IMR-90 (cell line): Measurements from ENCODE around the gene SLC25A31. TPM values are rescaled to one million over a fixed set of nuclear protein-coding genes. Genes with fewer than 3 reads are reported as not detected.
A peak's percentile ranks its signal among the peaks of the same experiment; 100 is the strongest.

Experiments used
- ATAC-seq: fragments of 200-7000 bp; cut with Tn5 transposase; 2 replicates; pipeline ENCODE4 v1.9.1; 2020; ENCODE audit warnings: low read depth, mild to moderate bottlenecking, moderate library complexity
- BruUV-seq: library from RNA; stranded (reverse); fragments of 400-500 nt; replicated peaks from 2 replicates; lab custom pipeline; 2021; lab: Mats Ljungman, UMichigan
- CTCF ChIA-PET: fragments of 300-600 bp; formaldehyde crosslinking; extraction: SDS; loops from one replicate; lab custom pipeline; 2021; ENCODE audit warnings: antibody characterized with exemption; lab: Yijun Ruan, JAX
- POLR2A ChIA-PET: fragments of 300-600 bp; sonication (Branson Sonifier 250); formaldehyde crosslinking; loops from one replicate; lab custom pipeline; 2022; ENCODE audit warnings: antibody characterized with exemption; ENCODE audit not compliant: unreplicated experiment; lab: Charles Lee
- DNase-seq: peaks from one replicate; pipeline ENCODE4 v3.0.0; 2013
- H2AFZ ChIP-seq: replicated peaks from 2 replicates; pipeline ENCODE3; 2013; ENCODE audit warnings: low read length, mild to moderate bottlenecking; ENCODE audit not compliant: poor library complexity
- H2AK5ac ChIP-seq: 2 replicates; pipeline ENCODE4 v1.6.1; 2013; ENCODE audit warnings: low read depth, low read length, inconsistent platforms
- H2AK9ac ChIP-seq: replicated peaks from 2 replicates; pipeline ENCODE3; 2013; ENCODE audit warnings: mild to moderate bottlenecking, low read depth, low read length, moderate library complexity; ENCODE audit not compliant: poor library complexity
- H2BK120ac ChIP-seq: 2 replicates; pipeline ENCODE4 v1.6.1; 2013; ENCODE audit warnings: low read depth, low read length, inconsistent platforms
- H2BK15ac ChIP-seq: 3 replicates; pipeline ENCODE4 v1.6.1; 2013; ENCODE audit warnings: low read depth, low read length, inconsistent platforms
- H2BK20ac ChIP-seq: 2 replicates; pipeline ENCODE4 v1.6.1; 2013; ENCODE audit warnings: low read depth, mild to moderate bottlenecking, inconsistent platforms, low read length, moderate library complexity
- H2BK5ac ChIP-seq: 2 replicates; pipeline ENCODE4 v1.6.1; 2013; ENCODE audit warnings: mild to moderate bottlenecking, low read depth, low read length, inconsistent platforms; ENCODE audit not compliant: poor library complexity, severe bottlenecking
- H3K14ac ChIP-seq: replicated peaks from 2 replicates; pipeline ENCODE4 v1.6.1; 2013; ENCODE audit warnings: low read depth, low read length, inconsistent platforms
- H3K18ac ChIP-seq: 2 replicates; pipeline ENCODE4 v1.6.1; 2013; ENCODE audit warnings: low read depth, low read length, control low read depth
- H3K23ac ChIP-seq: 2 replicates; pipeline ENCODE4 v1.6.1; 2013; ENCODE audit warnings: low read depth, low read length, inconsistent platforms
- H3K27ac ChIP-seq: 2 replicates; pipeline ENCODE4 v1.5.1; 2013; ENCODE audit warnings: mild to moderate bottlenecking, control low read depth, low read length; ENCODE audit not compliant: insufficient read depth
- H3K27me3 ChIP-seq: 2 replicates; pipeline ENCODE4 v1.6.1; 2013; ENCODE audit warnings: low read length; ENCODE audit not compliant: control insufficient read depth, insufficient read depth
- H3K36me3 ChIP-seq: 2 replicates; pipeline ENCODE4 v1.6.1; 2013; ENCODE audit warnings: low read length, mixed read lengths; ENCODE audit not compliant: control insufficient read depth, insufficient read depth
- H3K4ac ChIP-seq: 2 replicates; pipeline ENCODE4 v1.6.1; 2013; ENCODE audit warnings: low read depth, low read length, inconsistent platforms
- H3K4me1 ChIP-seq: 2 replicates; pipeline ENCODE4 v1.6.1; 2013; ENCODE audit warnings: low read length, mixed read lengths; ENCODE audit not compliant: control insufficient read depth, insufficient read depth
- H3K4me2 ChIP-seq: 2 replicates; pipeline ENCODE4 v1.6.1; 2013; ENCODE audit warnings: low read depth, mild to moderate bottlenecking, control low read depth, low read length, moderate library complexity
- H3K4me3 ChIP-seq: 2 replicates; pipeline ENCODE4 v1.5.1; 2013; ENCODE audit warnings: low read depth, mild to moderate bottlenecking, control low read depth, low read length, moderate library complexity; ENCODE audit not compliant: insufficient read depth
- H3K56ac ChIP-seq: 2 replicates; pipeline ENCODE4 v1.6.1; 2013; ENCODE audit warnings: low read length, inconsistent platforms; ENCODE audit not compliant: insufficient read depth; ENCODE audit errors: extremely low read depth
- H3K79me1 ChIP-seq, 2 experiments: 2 replicates each; pipeline ENCODE4 v1.6.1; 2013; ENCODE audit warnings: low read length in 2 of 2, inconsistent platforms in 1 of 2, low read depth in 1 of 2
- H3K9ac ChIP-seq: 2 replicates; pipeline ENCODE4 v1.6.1; 2013; ENCODE audit warnings: low read depth, low read length, control low read depth
- H3K9me1 ChIP-seq: 2 replicates; pipeline ENCODE4 v1.6.1; 2013; ENCODE audit warnings: low read length, inconsistent platforms; ENCODE audit not compliant: insufficient read depth
- H3K9me3 ChIP-seq: 2 replicates; pipeline ENCODE4 v1.6.1; 2013; ENCODE audit warnings: low read length; ENCODE audit not compliant: control insufficient read depth, insufficient read depth
- H4K20me1 ChIP-seq: 2 replicates; pipeline ENCODE4 v1.6.1; 2013; ENCODE audit warnings: low read length, inconsistent platforms; ENCODE audit not compliant: insufficient read depth
- H4K5ac ChIP-seq: 2 replicates; pipeline ENCODE4 v1.6.1; 2013; ENCODE audit warnings: mild to moderate bottlenecking, low read depth, low read length, control low read depth
- H4K8ac ChIP-seq, 2 experiments: 2 replicates each; pipeline ENCODE4 v1.6.1; 2013; ENCODE audit warnings: low read depth in 2 of 2, low read length in 2 of 2, control low read depth in 1 of 2, inconsistent platforms in 1 of 2
- H4K91ac ChIP-seq: 2 replicates; pipeline ENCODE4 v1.6.1; 2013; ENCODE audit warnings: low read depth, low read length, inconsistent platforms; ENCODE audit not compliant: insufficient read depth
- CTCF ChIP-seq: conservative IDR thresholded peaks from 2 replicates; pipeline ENCODE4 v1.5.1; 2012; ENCODE audit warnings: mild to moderate bottlenecking, low read depth, low read length, improper control_type of control experiment
- RAD21 ChIP-seq: IDR thresholded peaks from 2 replicates; pipeline ENCODE4 v1.6.1; 2012; ENCODE audit warnings: low read length, improper control_type of control experiment
- WGBS, 2 experiments: methylation state at CpG; one replicate each; pipeline versions ENCODE4 v1.1.5 to v1.1.7; 2013; ENCODE audit warnings: missing lambda C conversion rate in 2 of 2; ENCODE audit not compliant: insufficient read length in 1 of 2; ENCODE audit errors: extremely low coverage in 2 of 2; 5-methylcytosine and 5-hydroxymethylcytosine counted together
- dilution Hi-C: fragments of 300-500 bp; cut with HindIII; formaldehyde crosslinking; loops from one replicate; pipeline ENCODE4 v1.14.3; 2018; ENCODE audit warnings: low sequenced_read_pairs; ENCODE audit not compliant: unreplicated experiment
- in situ Hi-C: fragments of 300-500 bp; cut with MboI; formaldehyde crosslinking; loops from 3 replicates; pipeline ENCODE4 v1.14.3; 2019; ENCODE audit warnings: low sequenced_read_pairs, inconsistent platforms, mixed read lengths
- intact Hi-C: fragments of 100-400 bp; cut with micrococcal nuclease; formaldehyde crosslinking; loops from 2 replicates; pipeline ENCODE4 v1.10.0; 2022
- polyA plus RNA-seq, 3 experiments: library from polyadenylated mRNA; depleted of rRNA; stranded (reverse); fragments of >200 nt; gene quantifications; 2 replicates each; pipeline ENCODE4 v1.2.3, GENCODE V29; 2012; ENCODE audit warnings: low replicate concordance in 1 of 3
- total RNA-seq: library from RNA; depleted of rRNA; stranded (reverse); fragments of >200 nt; gene quantifications from 2 replicates; pipeline ENCODE4 v1.2.3, GENCODE V29; 2012

SLC25A31 gene
- total and polyA plus RNA-seq, 2 of the 4 experiments (the other 2 are of a cell fraction) = not detected

GRCh38 chr4:127788517-127788916 is 58.3 kb downstream of the SLC25A31 start:
- Histone ChIP-seq H3K56ac (no peak overlapping the region), H3K27ac (no peak overlapping the region), H3K79me1 (no peaks in the 10 kb centered on the region; a peak in 1 of 4 replicates), H3K4me1 (no peaks in the 10 kb centered on the region), H3K4me2 (no peak overlapping the region), H3K14ac (no peak overlapping the region), H4K8ac (no peak overlapping the region), H2BK5ac (no peak overlapping the region), H2BK20ac (no peak overlapping the region), H2AK9ac (no peak overlapping the region), H3K27me3 (no peaks in the 10 kb centered on the region), H2BK15ac (no peak overlapping the region), H4K5ac (no peak overlapping the region), H3K9me1 (no peaks in the 10 kb centered on the region), H2BK120ac (no peak overlapping the region), H3K23ac (no peak overlapping the region), H3K36me3 (no peaks in the 10 kb centered on the region), H2AK5ac (no peak overlapping the region), H2AFZ (no peak overlapping the region), H3K9me3 (no peaks in the 10 kb centered on the region), H4K91ac (no peak overlapping the region), H3K18ac (no peak overlapping the region), H3K4me3 (no peak overlapping the region), H3K9ac (no peak overlapping the region), H3K4ac (no peak overlapping the region), H4K20me1 (no peaks in the 10 kb centered on the region)
- intact Hi-C loops = loop anchor here (10.0 kb wide), 1 partner anchor 176 kb away; the partner anchor contains the start of genes ABHD18 and MFSD8
- POLR2A ChIA-PET = no interaction called here
- in situ Hi-C loops = no loop called here
- dilution Hi-C loops = no loop called here
- TF ChIP-seq CTCF (0 out of 2 replicates have a peak, but pooled peaks have one; percentile 7), RAD21 (no peak)
- CTCF ChIA-PET = interaction anchor here (1.5 kb wide), 1 partner anchor 11 kb away, joined by 4 read pairs; no protein-coding TSS in a partner anchor
- ATAC-seq (no peak), DNase-seq (no peak)
- no TSS peak for BruUV-seq
- WGBS, 2 experiments = 71% methylated on average over 1 of the region's 2 CpGs; no CpG with 5 or more reads in 1 of the 2 experiments
